GM18502 (cell line): ENCODE measurements around the gene ACVR2B.
"Not testable (repeated sequence)": the region's sequence is repeated elsewhere in the genome, so short reads cannot be mapped to it uniquely, and the experiment has no call there.

ENCODE experiments used
- ATAC-seq: cut with Tn5 transposase; IDR thresholded peaks from one replicate; pipeline ENCODE4 v1.9.1; 2021; ENCODE audit warnings: mild to moderate bottlenecking; ENCODE audit not compliant: unreplicated experiment, poor library complexity

The ACVR2B gene

GRCh38 chr3:38453075-38453912, at the start of gene ACVR2B:
TSS of gene ACVR2B (plus strand) at chr3:38453890. CDS start at chr3:38454323, 433 bp downstream.
- ATAC-seq: peak; percentile 60

GRCh38 chr3:38404286-38404685, 49.4 kb upstream of the ACVR2B start:
- ATAC-seq: no peak

- no peak for ATAC-seq
Observed at GRCh38 chr3:38411591-38411990, 42.1 kb upstream of the ACVR2B start.

- not testable (repeated sequence) for ATAC-seq
Observed at GRCh38 chr3:38420758-38421157, 32.9 kb upstream of the ACVR2B start.

DNA sequence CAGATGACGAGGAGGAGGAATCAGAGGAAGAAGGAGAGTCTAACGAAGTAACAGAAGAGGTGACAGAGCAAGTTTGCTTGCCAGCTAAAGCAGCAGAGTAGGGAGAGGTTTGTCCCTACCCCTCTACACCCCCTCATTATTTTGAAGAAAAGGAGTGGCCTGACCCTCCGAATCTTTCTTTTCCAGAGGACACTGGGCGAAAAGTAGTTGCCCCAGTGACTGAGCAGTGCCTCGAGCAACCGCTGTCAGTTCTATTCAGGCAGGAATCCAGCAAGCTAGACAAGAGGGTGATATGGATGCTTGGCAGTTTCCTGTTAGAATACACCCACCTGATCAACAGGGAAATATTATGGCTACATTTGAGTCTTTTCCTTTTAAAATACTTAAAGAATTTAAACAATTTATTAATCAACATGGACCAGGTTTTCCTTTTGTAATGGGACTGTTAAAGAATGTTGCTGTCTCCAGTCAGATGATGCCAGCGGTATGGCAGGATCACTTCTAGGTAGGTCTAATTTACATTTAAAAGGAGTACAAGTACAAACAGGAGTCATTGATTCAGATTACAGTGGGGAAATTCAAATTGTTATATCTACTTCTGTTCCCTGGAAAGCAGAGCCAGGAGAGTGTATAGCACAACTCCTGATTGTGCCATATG, 31.9 kb upstream of the ACVR2B start:
- ATAC-seq: no peak

DNA sequence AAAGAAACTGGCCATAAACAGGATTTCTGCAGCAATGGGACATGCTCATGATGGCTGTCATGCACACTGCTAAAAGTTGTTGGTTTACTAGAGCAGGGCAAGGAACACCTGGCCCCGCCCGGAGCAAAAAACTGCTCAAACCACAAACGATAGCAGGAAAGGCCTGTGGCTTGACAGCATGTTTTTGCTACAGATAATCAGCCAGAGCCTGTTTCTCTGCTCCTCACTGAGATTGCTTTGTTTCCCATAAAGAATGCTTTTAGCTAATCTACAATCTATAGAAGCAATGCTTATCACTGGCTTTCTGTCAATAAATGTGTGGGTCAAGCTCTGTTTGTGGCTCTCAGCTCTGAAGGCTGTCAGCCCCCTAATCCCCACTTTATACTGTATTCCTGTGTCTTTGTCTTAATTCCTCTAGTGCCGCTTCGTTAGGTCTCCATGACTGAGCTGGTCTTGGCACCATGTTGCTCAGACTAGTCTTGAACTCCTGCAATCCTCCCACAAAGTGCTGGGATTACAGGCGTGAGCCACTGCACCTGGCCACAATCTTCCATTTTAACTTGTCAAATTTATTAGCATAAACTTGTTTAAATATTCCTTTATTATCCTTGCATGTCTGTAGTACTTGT, 26.8 kb upstream of the ACVR2B start:
- ATAC-seq: not testable (repeated sequence)

GRCh38 chr3:38432871-38433658, 20.6 kb upstream of the ACVR2B start:
- not testable (repeated sequence) for ATAC-seq

GRCh38 chr3:38433661-38434060, 20.0 kb upstream of the ACVR2B start:
- ATAC-seq: not testable (repeated sequence)

DNA sequence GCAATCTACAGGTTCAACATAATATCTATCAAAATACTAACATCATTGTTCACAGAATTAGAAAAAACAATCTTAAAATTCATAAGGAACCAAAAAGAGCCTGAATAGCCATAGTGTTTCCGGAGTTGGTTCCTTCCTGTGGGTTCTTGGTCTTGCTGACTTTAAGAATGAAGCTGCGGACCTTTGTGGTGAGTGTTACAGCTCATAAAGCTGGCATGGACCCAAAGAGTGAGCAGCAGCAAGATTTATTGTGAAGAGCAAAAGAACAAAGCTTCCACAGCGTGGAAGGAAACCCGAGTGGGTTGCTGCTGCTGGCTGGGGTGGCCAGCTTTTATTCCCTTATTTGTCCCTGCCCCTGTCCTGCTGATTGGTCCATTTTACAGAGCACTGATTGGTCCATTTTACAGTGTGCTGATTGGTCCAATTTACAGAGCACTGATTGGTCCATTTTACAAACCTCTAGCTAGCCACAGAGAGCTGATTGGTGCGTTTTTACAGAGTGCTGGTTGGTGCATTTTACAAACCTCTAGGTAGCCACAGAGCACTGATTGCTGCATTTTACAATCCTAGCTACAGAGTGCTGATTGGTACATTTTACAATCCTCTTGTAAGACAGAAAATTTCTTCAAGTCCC, 15.1 kb upstream of the ACVR2B start:
- ATAC-seq: not testable (repeated sequence)

DNA sequence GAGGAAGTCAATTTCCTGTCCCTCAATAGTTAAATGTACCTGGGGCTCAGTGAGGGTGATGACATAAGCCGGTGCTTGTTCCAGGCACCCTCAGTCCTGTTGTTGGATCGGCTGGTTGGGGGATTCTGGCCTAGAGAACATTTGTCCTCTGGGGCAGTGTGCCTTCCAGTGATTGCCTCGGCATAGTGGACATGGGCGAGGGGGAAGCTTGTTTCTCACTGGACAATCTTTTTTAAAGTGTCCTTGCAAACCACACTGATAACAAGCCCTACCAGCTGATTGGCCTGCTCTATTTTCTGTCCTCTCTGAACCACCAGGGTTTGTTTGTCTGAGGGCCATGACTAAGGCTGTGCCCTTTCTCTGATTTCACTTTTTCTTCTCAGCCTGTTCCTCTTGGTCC, 10.5 kb upstream of the ACVR2B start:
- ATAC-seq: not testable (repeated sequence)

- no peak for ATAC-seq
Observed at GRCh38 chr3:38446085-38446686, 7.5 kb upstream of the ACVR2B start.

DNA sequence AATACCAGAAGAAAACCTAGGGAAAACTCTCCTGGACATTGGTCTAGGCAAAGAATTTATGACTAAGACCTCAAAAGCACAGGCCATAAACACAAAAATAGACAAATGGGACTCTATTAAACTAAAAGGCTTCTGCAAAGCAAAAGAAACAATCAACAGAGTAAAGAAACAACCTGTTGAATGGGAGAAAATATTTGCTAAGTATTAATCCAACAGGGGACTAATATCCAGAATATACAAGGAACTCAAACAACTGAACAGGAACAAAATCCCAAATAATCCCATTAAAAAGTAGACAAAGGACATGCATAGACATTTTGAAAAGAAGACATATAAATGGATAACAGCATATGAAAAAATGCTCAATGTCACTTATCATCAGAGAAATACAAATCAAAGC, 6.9 kb upstream of the ACVR2B start:
- no peak for ATAC-seq

GRCh38 chr3:38450853-38451252, 2.8 kb upstream of the ACVR2B start:
- ATAC-seq: no peak

DNA sequence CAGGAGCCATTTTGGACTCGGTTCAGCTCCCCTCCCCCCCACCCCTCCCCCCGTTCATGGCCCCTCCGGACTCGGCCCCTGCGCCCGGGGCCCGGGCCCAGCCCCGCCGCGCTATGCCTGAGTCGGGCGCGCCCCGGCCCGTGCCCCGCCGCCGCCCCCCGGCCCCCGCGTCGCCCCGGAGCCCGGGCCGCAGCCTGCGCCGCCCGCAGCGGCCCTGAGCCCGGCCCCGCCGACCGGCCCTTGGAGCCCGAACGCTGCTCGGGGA, 155 bp downstream of the ACVR2B start:
- no peak for ATAC-seq

- peak; percentile 44 for ATAC-seq
Observed at GRCh38 chr3:38454178-38454883, 641 bp downstream of the ACVR2B start.

DNA sequence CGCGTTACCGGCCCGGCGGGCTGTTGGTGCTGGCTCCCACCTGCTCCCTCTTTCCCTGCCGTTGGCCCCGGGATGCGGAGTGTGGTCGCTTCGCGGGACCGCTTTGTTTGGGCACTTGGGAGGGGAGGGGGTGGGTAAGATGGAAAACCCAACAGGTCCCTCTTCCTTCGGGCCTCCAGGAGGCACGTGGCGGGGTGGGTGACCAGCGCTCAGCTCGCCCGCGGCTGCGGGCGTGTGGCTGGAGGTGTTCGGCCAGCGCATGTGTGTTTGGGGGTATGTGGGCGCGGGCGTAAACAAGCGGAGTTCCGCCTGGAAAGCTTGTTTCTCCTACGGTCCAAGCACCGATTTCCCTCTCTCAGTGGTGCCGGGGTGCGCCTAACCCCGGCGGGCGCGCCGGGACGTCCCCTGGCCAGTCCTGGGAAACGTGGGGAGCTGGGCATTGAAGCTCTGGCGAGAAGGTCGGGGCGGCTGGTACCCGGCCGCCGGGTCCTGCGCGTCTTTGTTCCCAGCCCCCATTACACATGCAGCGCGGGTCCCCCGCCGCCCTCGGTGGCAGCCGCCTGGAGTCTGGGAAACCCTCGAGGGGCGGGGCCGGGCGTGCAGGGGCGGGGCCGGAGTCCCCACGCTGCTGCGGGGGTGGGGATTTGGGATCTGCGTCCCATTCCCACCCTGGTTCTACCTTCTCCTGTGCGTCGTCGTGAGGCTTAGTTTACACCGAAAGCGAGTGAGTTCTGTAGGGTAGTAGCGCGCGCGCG, 1.4 kb downstream of the ACVR2B start:
- no peak for ATAC-seq

GRCh38 chr3:38455639-38456430, 2.1 kb downstream of the ACVR2B start:
- ATAC-seq: no peak
